SK-N-MC (cell line): ENCODE measurements around the gene CTRL.
"Not testable (repeated sequence)": the region's sequence is repeated elsewhere in the genome, so short reads cannot be mapped to it uniquely, and the experiment has no call there.

Experiments used
- DNase-seq: peaks from one replicate; pipeline ENCODE4 v3.0.0-alpha.2; 2011; ENCODE audit warnings: low read depth, low spot score
- H3K27ac ChIP-seq: fragments of 200-600 bp; sonication (generic); 2 replicates; pipeline ENCODE4 v1.5.1; 2016; ENCODE audit warnings: mixed run types
- H3K36me3 ChIP-seq: fragments of 200-600 bp; sonication (generic); 2 replicates; pipeline ENCODE4 v1.6.1; 2017; ENCODE audit warnings: antibody characterized with exemption, low read length, mixed read lengths; ENCODE audit not compliant: insufficient read depth
- H3K4me3 ChIP-seq: fragments of 200-600 bp; sonication (generic); 2 replicates; pipeline ENCODE4 v1.5.1; 2016
- H3K9ac ChIP-seq: fragments of 200-600 bp; sonication (generic); 2 replicates; pipeline ENCODE4 v1.8.0; 2017; ENCODE audit warnings: mixed run types, mixed read lengths; ENCODE audit not compliant: insufficient read length
- H3K9me3 ChIP-seq: fragments of 200-600 bp; sonication (generic); 2 replicates; pipeline ENCODE4 v1.6.1; 2017; ENCODE audit warnings: low read depth, mild to moderate bottlenecking, antibody characterized with exemption, low read length, moderate library complexity, mixed read lengths
- EZH2 ChIP-seq: fragments of 200-600 bp; sonication (generic); IDR thresholded peaks from one replicate; pipeline ENCODE4 v1.6.1; 2017; ENCODE audit warnings: antibody characterized with exemption
- FOXP2 ChIP-seq: optimal IDR thresholded peaks from 2 replicates; pipeline ENCODE3; 2011; ENCODE audit warnings: mild to moderate bottlenecking, moderate library complexity; ENCODE audit not compliant: insufficient read depth; ENCODE audit errors: extremely low read length, control extremely low read depth
- POLR2AphosphoS5 ChIP-seq: IDR thresholded peaks from 2 replicates; pipeline ENCODE4 v1.6.1; 2012; ENCODE audit warnings: mild to moderate bottlenecking, low read depth, low read length, borderline replicate concordance

CTRL gene

DNA sequence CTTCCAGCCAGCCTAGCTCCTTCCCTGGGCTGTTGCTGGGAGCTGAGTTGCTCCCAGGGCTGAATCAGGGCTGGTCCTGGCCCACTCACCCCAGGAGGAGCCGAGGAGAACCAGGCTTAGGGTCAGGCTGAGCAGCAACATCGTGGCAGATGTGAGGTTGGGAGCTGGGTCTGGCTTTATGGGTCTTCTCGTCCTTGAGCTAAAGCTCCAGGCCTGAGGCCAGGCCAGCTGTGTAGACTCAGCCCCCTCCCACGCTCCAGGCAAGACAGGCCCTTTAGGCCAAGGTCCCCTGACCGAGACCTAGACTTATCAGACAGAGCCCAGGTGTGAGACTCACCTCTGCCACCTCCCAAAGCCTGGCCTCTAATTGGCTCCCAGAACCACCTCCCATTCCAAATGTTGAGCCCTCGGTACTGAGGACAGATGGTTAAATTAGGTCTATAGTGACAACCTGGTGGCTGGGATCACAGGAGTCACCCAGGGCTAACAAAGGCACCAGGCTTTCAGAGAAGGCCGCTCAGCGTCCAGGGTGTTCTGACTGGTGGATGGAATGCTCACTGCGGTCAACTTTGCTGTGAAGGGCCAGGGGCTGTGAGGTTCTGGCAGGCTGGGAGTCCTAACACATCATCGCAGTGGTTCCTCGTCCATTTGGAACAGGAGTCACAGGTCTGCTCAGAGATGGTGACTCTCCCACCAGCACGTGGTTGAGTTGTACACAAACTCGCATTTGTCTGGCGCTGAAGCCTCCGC is at the start of gene CTRL:
Gene CTRL, minus strand, starts transcription at position 151 of the 750 bp plus-strand sequence. Its CDS starts 10 bp downstream, at position 141.
- TF ChIP-seq POLR2AphosphoS5: no peak
- no peak for TF ChIP-seq FOXP2
- no peak for TF ChIP-seq EZH2
- Histone ChIP-seq H3K9me3 (no peaks in the 10 kb centered on the region), H3K4me3 (no peak within 1 kb of the TSS), H3K9ac (no peak within 1 kb of the TSS), H3K36me3 (no peaks in the 10 kb centered on the region), H3K27ac (no peak within 1 kb of the TSS)
- no peak for DNase-seq

DNA sequence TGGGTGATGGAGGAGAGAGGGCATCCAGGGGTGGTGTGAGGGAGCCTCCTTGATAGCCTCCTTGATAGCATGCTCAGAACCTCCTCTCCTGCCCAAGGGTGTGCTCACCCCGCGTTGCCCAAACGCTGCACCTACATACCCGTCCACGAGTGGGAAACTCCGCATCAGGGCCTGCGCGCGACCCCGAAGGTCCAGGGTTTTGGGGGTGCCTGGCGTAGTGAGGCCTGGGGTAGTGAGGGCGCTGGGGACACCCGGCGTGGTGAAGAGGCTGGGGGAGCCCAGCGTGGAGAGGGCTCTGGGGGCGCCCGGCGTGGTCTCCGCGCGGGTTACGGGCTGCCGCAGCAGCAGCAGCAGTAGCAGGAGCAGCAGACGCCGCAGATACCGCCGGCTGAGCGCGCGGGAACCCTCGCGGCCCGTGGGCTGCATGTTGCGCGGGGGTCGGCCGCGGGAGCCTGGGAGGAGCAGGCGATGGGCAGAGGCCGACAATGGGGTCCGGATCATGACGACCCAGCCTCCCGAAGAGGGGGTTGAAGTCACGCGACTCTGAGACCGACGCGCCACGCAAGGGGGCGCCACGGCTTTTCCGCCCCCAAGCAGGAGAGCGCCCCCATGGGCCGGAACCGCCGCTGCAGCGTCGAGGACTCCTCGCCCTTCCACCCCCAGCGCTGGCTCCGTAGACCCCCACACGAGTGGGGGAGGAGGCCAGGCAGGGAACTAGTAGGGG is 48.5 kb upstream of the CTRL start, which contains the start of gene DPEP3:
Gene DPEP3, minus strand, starts transcription at position 545 of the 724 bp plus-strand sequence. Its CDS starts 119 bp downstream, at position 426.
- Histone ChIP-seq H3K9me3 (no peaks in the 10 kb centered on the region), H3K36me3 (no peaks in the 10 kb centered on the region), H3K27ac (no peak within 1 kb of the TSS), H3K9ac (no peak within 1 kb of the TSS), H3K4me3 (no peak within 1 kb of the TSS)
- DNase-seq: no peak
- TF ChIP-seq POLR2AphosphoS5: no peak
- TF ChIP-seq FOXP2: no peak
- no peak for TF ChIP-seq EZH2

DNA sequence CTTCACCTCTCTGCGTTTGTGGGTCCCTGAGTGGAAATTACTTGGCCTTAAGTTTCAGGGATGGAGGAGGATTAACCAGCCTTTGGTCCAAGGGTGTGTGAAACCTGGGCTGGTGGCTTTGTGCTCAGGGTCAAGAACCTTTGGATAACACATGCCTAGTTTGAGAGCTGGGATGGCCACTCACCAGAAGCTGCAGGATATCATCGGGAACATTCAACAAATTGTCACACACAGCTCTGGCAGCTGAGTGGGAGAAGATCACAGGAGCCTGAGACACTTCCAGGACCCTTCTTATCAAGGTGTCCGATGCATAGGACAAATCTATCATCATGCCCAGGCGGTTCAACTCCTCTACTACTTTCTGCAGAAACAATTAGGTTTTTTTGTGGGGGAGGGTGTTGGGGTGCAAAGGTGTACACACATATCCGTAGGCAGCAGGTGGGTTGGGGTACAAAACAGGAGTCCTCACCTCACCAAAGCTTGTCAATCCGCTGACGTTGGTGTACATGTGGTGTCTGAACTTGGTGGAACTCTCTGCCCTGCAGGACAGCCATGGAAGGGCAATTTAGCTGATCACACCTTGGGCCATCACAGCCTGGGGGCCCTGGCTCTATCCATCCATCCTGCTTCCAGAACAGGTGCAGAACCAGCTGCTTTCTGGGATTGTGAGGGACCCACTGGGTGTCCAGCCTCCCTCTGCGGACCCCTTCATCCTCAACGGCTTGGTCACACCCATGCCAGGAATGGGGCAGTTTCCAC is 46.0 kb upstream of the CTRL start:
- H3K9ac ChIP-seq: no peak overlapping the region
- TF ChIP-seq POLR2AphosphoS5 (no peak), FOXP2 (no peak), EZH2 (no peak)
- DNase-seq: no peak

DNA sequence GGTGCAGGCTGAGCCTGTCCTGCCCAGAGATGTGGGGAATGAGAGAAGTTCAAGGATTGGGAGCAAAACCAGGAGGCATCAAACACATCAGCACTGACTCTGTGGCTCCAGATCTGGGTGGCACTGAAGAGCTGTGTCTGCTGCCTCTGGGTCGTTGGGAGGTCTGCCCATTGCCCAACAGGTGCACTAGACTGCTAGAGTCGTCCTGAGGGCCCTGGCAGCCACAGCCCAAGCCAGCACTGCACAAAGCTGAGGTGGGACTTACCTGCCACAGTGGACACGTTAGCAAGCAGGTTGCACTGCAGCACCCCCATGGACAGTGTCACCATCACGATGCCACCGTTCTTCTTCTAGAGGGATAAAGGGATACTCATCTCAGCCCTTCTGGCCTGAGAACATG is 45.3 kb upstream of the CTRL start:
- no peak overlapping the region for H3K4me3 ChIP-seq
- no peak overlapping the region for H3K27ac ChIP-seq
- no peaks in the 10 kb centered on the region for H3K9me3 ChIP-seq
- no peak for TF ChIP-seq FOXP2
- no peak for TF ChIP-seq POLR2AphosphoS5
- TF ChIP-seq EZH2: no peak
- no peak overlapping the region for H3K9ac ChIP-seq
- no peak for DNase-seq
- H3K36me3 ChIP-seq: no peaks in the 10 kb centered on the region

More for the DNA sequence above, 46.0 kb upstream of the CTRL start:
- no peaks in the 10 kb centered on the region for H3K9me3 ChIP-seq
- H3K4me3 ChIP-seq: no peak overlapping the region
- no peaks in the 10 kb centered on the region for H3K36me3 ChIP-seq
- no peak overlapping the region for H3K27ac ChIP-seq

DNA sequence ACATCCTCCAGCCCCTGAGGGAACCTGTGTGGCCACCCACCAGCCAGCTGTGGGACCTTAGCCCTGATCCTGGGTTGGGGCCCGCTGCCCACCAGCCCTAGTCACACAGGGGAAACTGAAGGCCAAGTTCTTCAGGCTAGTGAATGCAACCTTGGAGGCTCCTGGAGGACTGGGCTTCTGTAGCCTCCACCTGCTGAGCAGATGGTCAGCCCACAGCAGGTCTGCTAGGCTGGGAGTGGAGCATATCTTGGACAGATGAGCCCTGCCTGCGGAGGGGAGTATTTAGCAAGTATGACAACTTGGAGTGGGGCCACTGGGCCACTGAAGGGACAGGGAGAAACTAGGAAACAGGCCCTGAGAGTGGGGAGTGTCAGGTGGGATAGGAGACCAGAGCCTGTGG is 44.5 kb upstream of the CTRL start:
- no peak for TF ChIP-seq POLR2AphosphoS5
- no peak for TF ChIP-seq FOXP2
- TF ChIP-seq EZH2: no peak
- DNase-seq: no peak
- H3K4me3 ChIP-seq: no peak overlapping the region
- H3K36me3 ChIP-seq: no peaks in the 10 kb centered on the region
- no peak overlapping the region for H3K9ac ChIP-seq
- H3K9me3 ChIP-seq: no peaks in the 10 kb centered on the region
- no peak overlapping the region for H3K27ac ChIP-seq

DNA sequence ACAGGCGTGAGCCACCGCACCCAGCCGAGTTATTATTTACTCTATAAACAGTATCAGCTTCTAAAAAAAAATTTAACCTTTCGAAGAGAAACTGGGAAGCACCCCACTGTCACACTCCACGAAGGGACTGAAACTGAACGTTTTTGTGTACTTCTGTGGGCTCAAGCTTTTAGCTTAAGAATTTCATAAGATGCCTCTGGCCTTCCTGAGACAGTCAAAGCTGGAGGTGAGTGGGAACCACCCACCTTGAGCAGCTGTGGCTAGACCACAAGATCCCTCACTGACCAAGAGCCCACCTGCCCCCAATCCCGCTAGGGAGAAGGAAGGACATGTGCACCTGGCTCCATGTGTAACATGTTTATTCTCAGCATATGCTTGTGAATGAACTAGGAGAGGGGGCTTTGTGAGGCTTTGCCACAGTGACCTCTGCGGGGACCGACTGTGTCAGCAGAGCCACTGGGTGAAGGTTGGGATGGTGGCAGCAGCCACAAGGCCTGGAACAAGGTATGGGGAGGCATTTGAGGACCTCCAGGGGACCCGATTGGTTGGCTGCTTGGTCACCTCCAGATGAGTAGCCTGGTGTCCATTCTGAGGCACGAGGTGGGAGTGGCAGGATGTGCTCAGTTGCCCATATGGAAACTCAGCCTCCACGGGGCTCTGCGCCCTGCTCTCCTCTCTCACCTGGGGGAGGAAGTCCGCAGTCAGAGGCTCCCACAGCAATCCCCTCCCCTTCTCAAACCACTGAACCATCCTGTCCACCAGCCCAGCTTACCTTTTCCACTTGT is 43.9 kb upstream of the CTRL start:
- Histone ChIP-seq H3K4me3 (no peak overlapping the region), H3K9me3 (no peaks in the 10 kb centered on the region), H3K9ac (no peak overlapping the region), H3K27ac (no peak overlapping the region), H3K36me3 (no peaks in the 10 kb centered on the region)
- TF ChIP-seq EZH2: no peak
- TF ChIP-seq POLR2AphosphoS5: no peak
- TF ChIP-seq FOXP2: no peak
- no peak for DNase-seq

DNA sequence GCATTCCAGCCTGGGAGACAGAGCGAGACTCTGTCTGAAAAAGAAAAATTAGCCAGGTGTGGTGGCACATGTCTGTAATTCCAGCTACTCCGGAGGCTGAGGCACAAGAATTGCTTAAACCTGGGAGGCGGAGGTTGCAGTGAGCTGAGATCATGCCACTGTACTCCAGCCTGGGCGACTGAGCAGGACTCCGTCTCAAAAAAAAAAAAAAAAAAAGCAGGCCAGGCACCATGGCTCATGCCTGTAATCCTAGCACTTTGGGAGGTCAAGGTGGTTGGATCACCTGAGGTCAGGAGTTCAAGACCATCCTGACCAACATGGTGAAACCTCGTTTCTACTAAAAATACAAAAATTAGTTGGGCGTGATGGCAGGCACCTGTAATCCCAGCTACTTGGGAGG is 40.6 kb upstream of the CTRL start:
- DNase-seq, H3K9ac ChIP-seq, H3K36me3 ChIP-seq, H3K9me3 ChIP-seq, H3K4me3 ChIP-seq, H3K27ac ChIP-seq: not testable (repeated sequence)

DNA sequence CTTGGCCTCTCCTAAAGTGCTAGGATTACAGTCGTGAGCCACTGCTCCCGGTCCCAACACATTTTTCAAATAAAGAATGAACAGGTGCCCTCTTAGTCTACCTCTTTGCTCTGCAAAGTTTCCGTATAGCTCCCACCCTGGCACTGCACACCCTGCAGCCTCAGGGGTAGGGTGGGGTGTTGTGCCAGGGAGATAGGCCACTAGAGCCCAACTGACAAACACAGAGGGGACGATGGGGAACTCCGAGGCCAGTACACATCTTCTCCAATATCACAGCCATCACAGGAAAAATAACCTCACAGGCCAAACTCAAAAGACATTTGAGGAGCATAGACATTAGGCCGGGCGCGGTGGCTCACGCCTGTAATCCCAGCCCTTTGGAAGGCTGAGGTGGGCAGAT is 39.4 kb upstream of the CTRL start:
- TF ChIP-seq FOXP2 (no peak), EZH2 (no peak), POLR2AphosphoS5 (no peak)
- Histone ChIP-seq H3K36me3 (no peaks in the 10 kb centered on the region), H3K27ac (no peak overlapping the region), H3K9ac (no peak overlapping the region), H3K4me3 (no peak overlapping the region), H3K9me3 (no peaks in the 10 kb centered on the region)
- DNase-seq: no peak
